Adipose tissue (tissue), 3 donors: Measurements from ENCODE around the gene CHRNA7. TPM values are rescaled to one million over a fixed set of nuclear protein-coding genes. Genes with fewer than 3 reads are reported as not detected.

ENCODE experiments used
- H3K27ac ChIP-seq: one replicate; pipeline ENCODE4 v1.5.1; 2013; ENCODE audit warnings: low read depth, low read length
- WGBS, 3 donors: extraction: QIAGEN DNeasy Blood & Tissue Kit; methylation state at CpG; one replicate each; pipeline ENCODE4 v1.1.7; 2013; 5-methylcytosine and 5-hydroxymethylcytosine counted together
- polyA plus RNA-seq, 3 donors: library from polyadenylated mRNA; stranded (reverse); fragments of 200-250 nt; gene quantifications; one replicate each; pipeline ENCODE4 v1.2.3, GENCODE V29; 2013
- donor health status: healthy with polysubstance abuse.
- donor health status: Bipolar disorder and iron deficiency.
- donor health status: healthy.

The CHRNA7 gene
- polyA plus RNA-seq, 3 donors, result 0.34 to 1.5 (median 0.49) TPM

GRCh38 chr15:32057876-32058425 lies 27.6 kb downstream of the CHRNA7 start:
- no peak overlapping the region for H3K27ac ChIP-seq
- 45 to 82% (median 59%) methylated on average over 4 of the region's 4 CpGs for WGBS, 3 donors

- no peak overlapping the region for H3K27ac ChIP-seq
- WGBS, 3 donors, result 84 to 94% (median 89%) methylated on average over 7 of the region's 7 CpGs
Measured at GRCh38 chr15:32060706-32061105, 30.4 kb downstream of the CHRNA7 start.

DNA sequence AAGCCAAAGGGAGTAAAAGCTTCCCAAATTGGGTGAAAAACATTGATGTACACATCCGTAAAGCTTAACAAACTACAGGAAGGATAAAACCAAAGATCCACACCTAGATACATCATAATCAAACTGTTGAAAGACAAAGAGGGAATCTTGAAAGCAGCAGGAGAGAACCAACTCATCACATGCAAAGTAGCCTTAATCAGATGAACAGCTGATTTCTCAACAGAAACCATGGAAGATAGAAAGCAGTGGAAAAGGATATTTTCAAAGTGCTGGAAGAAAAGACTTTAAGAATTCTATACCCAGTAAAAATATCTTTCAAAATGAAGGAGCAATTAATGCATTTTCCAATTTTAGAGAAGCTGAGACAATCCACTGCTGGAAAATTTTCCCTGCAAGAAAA lies 36.8 kb downstream of the CHRNA7 start:
- whole genome bisulfite sequencing, 3 donors, result 90 to 94% (median 94%) methylated on average over 1 of the region's 1 CpG
- no peak overlapping the region for H3K27ac ChIP-seq

DNA sequence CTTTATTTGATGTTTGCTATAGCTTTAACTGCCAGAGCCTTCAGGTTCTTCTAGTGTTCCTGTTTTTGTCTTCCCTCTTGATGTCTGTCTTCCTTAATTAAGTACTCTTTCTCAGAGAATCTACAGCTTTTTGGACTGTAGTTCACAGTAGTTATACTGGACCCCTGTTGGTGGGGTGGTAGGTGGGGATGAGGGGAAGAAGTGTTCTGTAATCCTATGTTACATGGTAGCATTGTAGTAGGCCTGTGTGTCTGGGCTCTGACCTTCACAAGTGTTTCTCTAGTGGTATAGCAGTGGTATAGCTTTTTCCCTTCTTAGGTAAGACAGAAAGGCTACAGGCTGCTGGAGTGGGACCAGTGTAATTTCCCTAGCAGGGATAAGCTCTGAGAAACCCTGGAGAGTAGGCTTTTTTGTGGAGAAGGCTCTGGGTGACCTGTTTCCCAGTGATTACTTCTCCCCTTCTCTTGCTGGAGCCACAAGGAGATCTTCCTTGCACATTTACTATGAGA lies 59.6 kb downstream of the CHRNA7 start:
- H3K27ac ChIP-seq, result no peak overlapping the region

- WGBS, 3 donors, result 61 to 76% (median 68%) methylated on average over 4 of the region's 4 CpGs
- H3K27ac ChIP-seq, result no peak overlapping the region
Measured at GRCh38 chr15:32091505-32092380, 61.4 kb downstream of the CHRNA7 start.

- H3K27ac ChIP-seq, result no peak overlapping the region
- WGBS, 3 donors, result 82 to 89% (median 88%) methylated on average over 2 of the region's 2 CpGs
Measured at GRCh38 chr15:32096213-32096612, 65.9 kb downstream of the CHRNA7 start.

DNA sequence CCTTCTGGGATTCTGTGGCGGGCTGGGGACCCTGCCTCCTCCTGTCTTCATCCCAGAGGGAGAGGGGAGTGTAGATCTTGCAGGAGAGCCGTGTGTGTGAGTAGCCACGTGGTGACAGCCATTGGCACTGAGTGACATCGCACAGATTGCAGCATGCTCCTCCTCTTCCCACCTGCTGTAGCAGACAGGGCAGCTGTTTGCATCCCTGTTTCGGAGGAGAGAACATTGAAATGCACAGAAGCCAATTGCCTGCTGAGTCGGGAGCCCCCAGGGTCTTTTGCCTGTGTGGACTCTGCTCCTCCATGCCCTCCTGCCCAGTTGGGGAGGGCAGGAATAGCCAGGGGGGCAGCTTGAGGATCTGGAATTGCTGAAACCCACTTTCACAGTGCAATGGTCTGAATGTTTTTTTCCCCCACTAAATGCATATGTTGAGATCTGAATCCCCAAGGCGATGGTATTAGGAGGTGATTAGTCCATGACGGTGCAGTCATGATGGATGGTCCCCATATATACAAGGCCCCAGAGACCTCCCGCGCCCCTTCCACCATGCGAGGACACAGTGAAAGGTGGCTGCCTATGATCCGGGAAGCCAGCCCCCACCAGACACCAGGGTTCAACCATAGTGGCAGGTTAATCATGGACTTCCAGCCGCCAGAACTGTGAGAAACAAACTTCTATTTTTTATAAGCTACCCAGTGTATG lies 66.8 kb downstream of the CHRNA7 start:
- 73 to 80% (median 75%) methylated on average over 13 of the region's 13 CpGs for WGBS, 3 donors
- H3K27ac ChIP-seq, result no peak overlapping the region

- 7 to 17% (median 14%) methylated on average over 7 of the region's 7 CpGs for WGBS, 3 donors
Measured at GRCh38 chr15:32098033-32098432, 67.7 kb downstream of the CHRNA7 start.

DNA sequence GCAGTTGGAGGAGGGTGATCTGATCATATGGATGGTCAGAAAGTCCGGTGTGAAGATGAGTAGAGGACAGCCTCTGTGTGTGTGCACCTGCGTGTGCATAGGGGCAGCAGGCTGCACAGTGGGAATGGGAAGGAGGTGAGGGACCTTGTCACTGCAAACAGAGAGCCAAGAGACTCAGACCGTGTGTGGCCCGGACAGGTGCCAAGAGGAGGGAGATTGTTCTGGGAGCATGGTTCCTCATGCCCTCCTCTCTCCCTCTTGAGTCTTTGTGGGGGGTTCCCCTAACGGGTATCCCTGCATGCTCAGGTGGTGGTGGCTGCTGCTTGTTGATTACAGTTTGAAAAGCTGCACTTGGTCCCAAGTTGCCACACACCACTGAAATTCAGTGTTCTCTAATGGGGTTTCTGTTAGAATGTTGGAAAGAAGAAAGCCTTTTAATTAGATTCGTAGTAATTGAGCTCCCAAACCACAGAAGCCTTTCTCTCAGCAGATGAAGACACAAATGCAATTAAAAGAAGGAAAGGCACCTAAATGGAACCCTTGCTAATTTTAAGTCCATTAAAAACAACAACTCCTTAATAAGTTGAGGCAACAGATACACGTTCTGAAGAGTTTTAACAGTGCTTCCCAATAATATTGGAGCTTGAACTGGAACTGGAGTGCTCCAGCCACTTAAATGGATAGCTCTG lies 68.9 kb downstream of the CHRNA7 start:
- no peak overlapping the region for H3K27ac ChIP-seq
- 49 to 78% (median 74%) methylated on average over 7 of the region's 7 CpGs for WGBS, 3 donors

More at GRCh38 chr15:32098033-32098432, 67.7 kb downstream of the CHRNA7 start:
- H3K27ac ChIP-seq, result no peak overlapping the region

DNA sequence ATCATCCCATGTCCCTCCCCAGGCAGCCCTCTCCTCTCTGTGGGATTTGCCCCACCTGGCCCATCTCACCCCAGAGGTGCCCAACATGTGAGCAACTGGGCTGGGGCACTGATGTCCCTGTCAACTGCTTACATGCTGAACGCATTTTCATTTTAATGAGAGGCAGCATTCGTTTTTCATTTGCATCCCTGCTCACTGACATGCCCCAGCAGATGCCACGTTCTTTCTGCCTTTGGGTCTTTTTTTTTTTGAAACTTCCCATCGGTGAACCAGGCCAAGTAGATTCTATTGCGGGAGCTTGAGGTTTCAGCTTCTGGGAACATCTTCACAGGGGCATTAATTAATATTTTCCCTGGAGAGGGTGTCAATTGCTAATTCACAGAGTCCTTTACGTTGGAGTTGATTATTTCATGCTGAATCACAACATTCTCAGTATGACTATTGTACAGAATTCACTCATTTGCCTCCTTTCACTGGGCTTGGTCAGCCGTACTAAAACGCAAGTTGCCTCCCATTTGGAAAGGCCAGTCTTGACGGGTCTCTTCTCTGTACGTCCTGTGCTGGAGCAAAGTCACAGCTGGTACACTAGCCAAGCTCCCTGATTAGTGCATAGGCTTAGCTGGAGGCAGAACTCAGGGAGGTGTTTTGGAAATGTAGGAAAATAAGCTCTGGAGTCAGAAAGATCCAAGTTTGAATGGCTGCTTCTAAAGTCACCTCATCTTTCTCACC lies 69.8 kb downstream of the CHRNA7 start:
- H3K27ac ChIP-seq, result no peak overlapping the region
- whole genome bisulfite sequencing, 3 donors, result 78 to 81% (median 81%) methylated on average over 10 of the region's 10 CpGs

DNA sequence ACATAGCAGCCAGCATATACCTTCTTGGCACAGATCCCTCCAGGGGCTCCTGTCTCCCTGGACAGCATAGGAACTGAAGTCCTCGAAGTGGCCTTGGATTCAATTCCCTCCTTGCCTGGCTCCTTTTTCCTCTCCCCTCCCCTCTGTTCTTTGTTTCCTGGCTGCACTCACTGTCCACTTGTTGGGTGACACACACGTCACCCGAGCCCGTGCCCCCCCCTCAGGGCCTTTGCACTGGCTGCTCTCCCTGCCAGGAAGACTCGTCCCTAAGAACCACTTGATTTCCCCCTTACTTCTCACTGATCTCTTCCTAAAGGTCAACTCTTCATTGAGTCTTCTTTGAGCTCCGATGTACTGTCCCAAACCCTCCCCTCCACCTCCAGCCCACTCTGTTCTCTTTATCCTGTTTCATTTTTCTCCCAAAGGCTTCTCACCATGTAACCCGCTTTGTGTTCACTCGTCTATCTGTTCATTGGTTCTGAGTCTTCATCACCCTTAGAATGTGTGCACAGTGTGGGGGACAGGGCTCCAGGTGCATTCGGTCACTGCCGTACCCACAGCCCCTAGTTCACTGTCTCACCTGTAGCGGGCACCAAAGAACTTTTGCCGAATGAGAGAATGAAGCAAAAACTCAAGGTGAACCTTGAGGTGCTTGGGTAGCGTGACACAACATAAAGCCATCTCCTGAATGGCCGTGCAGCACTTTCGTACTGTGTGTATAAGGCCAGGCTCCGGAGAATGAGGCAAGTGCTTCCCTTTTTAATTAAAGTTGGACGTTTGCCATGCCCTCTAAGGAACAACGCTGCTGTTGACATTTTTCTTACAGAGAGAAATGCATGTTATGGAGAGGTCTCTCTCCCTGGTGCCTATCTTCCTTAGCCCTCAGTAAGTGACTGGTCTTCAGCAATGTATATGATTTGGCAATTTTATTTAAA lies 74.0 kb downstream of the CHRNA7 start:
- H3K27ac ChIP-seq, result no peak overlapping the region
- 61 to 81% (median 68%) methylated on average over 18 of the region's 18 CpGs for WGBS, 3 donors

DNA sequence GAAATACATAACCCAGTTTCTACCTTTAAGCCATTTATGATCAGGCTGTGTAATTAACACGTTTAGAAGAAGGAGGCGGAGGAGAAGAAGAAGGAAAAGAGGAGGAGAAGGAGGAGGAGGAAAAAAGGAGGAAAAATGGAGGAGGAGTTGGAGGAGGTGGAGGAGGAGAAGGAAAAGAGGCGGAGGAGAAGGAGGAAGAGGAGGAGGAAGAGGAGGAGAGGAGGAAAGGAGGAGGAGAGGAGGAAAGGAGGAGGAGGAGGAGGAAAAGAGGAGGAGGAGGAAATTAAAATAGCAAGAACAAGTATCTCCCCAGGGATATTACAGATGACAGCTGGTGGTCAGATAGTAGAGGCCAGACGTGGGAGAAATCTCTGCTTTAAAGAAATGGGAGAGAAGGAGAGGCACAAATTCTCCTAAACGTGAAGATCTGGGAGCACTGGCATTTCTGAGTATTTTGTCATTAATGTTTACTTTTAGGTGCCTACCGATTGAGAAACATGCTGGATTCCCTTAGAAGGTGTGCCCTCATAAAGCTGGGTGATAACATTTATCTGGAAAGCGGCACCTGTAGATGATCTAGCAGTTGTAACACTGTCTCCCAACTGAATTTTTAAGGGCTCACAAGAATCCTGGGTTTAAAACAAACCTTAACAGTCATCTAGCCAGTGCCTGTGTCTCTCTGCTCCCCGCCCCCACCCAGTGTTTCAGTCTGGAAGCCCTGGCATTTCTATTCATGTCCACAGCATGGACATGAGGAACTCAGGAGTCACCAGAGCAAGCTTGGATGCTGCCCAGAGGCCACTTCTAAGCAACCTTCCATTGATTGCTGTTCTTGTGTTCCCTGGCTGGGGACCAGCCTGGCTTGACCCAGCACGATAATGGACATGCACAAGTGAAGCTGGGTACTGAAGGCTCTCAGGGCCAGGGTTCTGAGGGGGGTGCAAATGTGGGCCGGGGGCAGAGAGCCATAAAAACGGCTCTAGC lies 75.2 kb downstream of the CHRNA7 start:
- 54 to 61% (median 60%) methylated on average over 11 of the region's 11 CpGs for WGBS, 3 donors
- H3K27ac ChIP-seq, result no peak overlapping the region

DNA sequence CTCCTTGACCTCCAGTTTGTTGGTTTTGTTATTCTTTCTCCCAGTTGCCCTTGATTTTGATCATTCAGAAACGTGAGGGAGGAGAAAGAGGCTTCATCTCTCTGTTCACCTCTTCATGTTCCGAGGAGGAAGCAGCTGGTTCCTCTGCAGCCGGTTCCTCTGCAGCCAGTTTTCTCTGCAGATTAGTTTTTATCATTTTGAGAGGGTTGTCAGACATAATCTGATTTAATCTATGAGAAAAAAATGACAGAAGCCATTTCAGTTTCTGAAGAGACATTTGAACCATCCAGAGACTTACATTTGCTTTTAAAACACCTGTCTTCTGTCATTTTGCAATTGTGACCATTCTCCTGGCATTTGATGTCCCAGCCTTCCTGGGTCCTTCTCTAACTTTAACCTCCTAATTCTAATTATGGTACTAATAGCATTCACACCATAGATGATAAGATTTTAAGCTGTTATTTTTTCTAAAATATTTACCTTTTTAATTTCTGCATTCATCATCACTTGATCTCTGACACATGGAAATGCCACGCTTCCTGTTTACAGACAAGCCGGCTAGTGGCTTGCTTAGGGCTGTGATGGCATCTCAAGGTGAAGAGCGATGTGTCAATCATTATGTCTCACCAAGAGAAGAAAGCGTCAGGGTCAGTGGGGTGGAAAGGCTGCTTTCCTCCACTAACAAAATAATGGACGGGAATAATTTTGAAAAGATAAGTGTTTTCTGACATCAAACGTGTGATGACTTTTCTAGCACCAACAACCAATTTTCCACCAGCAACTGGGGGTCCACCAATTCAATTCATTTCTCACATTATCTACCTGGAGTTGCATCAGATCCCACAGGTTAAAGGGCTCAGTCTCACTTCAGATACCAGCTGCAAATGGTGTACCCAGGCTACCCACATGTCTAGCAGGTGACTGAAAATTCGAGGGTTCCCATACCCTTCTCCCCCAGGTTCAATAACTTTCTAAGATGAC lies 76.4 kb downstream of the CHRNA7 start:
- WGBS, 3 donors, result 50 to 71% (median 54%) methylated on average over 10 of the region's 10 CpGs
- no peak overlapping the region for H3K27ac ChIP-seq

DNA sequence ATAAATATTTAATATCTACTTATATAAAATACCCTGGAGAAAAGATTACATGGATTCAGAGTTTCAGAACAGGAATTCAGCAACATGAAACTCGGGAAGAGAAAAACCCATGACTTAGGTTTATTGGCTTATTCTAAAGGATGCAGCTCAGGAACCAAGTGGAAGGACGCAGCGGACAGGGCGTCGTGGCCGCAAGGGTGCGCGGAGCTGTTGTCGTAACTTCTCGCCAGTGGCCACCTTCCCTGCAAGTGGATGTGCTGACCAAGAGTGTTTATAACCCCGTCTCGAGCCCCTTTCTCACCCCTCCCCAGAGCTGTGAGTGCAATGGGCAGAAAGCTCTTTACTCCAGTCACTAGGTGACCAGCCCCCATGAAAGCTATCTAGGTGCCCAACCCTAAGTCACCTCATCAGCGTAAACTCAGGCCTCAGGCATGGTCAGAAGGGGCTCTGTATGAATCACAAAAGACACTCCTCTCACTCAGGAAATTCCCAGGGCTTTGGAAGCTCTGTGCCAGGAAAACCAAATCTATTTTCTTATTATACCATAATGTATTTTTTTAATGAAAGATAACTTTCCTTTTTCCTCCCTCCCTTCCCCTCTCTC lies 77.3 kb downstream of the CHRNA7 start:
- WGBS, 3 donors, result 93 to 96% (median 94%) methylated on average over 13 of the region's 13 CpGs
- no peak overlapping the region for H3K27ac ChIP-seq

GRCh38 chr15:32108661-32109060 lies 78.3 kb downstream of the CHRNA7 start:
- H3K27ac ChIP-seq, result no peak overlapping the region
- 87 to 91% (median 91%) methylated on average over 5 of the region's 5 CpGs for WGBS, 3 donors
